Measurements from ENCODE around the gene PHC2. TPM values are rescaled to one million over a fixed set of nuclear protein-coding genes. Genes with fewer than 3 reads are reported as not detected.

The PHC2 gene
- total and polyA plus RNA-seq, 9 of the 15 experiments (the other 6 are each of a cell fraction or from before 2014, with no cell fraction given): 3.1 to 67.6 (median 34.6) TPM

- TF ChIP-seq ZBTB26 (CRISPR knock-in tag; IDR thresholded peaks at IDR 0.05): no peak
- no peak for TF ChIP-seq PRDM10 (IDR thresholded peaks at IDR 0.05; ENCODE audit: partially characterized antibody)
- TF ChIP-seq JUN (IDR thresholded peaks at IDR 0.05; ENCODE audit: borderline replicate concordance, low read depth, low read length): 0 out of 2 replicates have a peak, but pooled peaks have one; percentile 52
- no peak for TF ChIP-seq JUN (CRISPR knock-in tag; IDR thresholded peaks at IDR 0.05; ENCODE audit: borderline replicate concordance)
- TF ChIP-seq ZNF436 (CRISPR knock-in tag; IDR thresholded peaks at IDR 0.05): no peak
- peak; percentile 89 for TF ChIP-seq TCF3 (CRISPR knock-in tag; IDR thresholded peaks at IDR 0.05)
- no peak for TF ChIP-seq ZNF445 (CRISPR knock-in tag; IDR thresholded peaks at IDR 0.05; ENCODE audit: low read depth)
- no peak for TF ChIP-seq CEBPG (CRISPR knock-in tag; IDR thresholded peaks at IDR 0.05)
- TF ChIP-seq CEBPG (tag; conservative IDR thresholded peaks at IDR 0.05 in 1 of 2, IDR thresholded peaks at IDR 0.05 in 1 of 2): no peak
- no peak for TF ChIP-seq JUNB (CRISPR knock-in tag; conservative IDR thresholded peaks at IDR 0.05)
- TF ChIP-seq ELF1 (tag; IDR thresholded peaks at IDR 0.05): peak; percentile 69
- TF ChIP-seq MAFF (IDR thresholded peaks at IDR 0.05; ENCODE audit: low read length): no peak
- TF ChIP-seq TARDBP (IDR thresholded peaks at IDR 0.05): no peak
- TF ChIP-seq UBTF (IDR thresholded peaks at IDR 0.05; ENCODE audit: borderline replicate concordance in 1 of 2, low read depth in 2 of 2, low read length in 2 of 2): peak in 1 of 2 experiments; percentile 77; a peak in 1 of 4 replicates
- TF ChIP-seq ERF (CRISPR knock-in tag; IDR thresholded peaks at IDR 0.05): no peak
- no peak for TF ChIP-seq TCF7L2 (IDR thresholded peaks at IDR 0.05; ENCODE audit: low read depth, low read length)
- TF ChIP-seq ZNF316 (IDR thresholded peaks at IDR 0.05): no peak
- TF ChIP-seq NFIX (CRISPR knock-in tag; IDR thresholded peaks at IDR 0.05; ENCODE audit: low read depth): no peak
- TF ChIP-seq ZNF75A (CRISPR knock-in tag; IDR thresholded peaks at IDR 0.05): 0 out of 2 replicates have a peak, but pooled peaks have one; percentile 5
- TF ChIP-seq ZNF174 (CRISPR knock-in tag; IDR thresholded peaks at IDR 0.05): no peak
- TF ChIP-seq THRAP3 (IDR thresholded peaks at IDR 0.05; ENCODE audit: borderline replicate concordance): no peak
- TF ChIP-seq ZNF140 (CRISPR knock-in tag; IDR thresholded peaks at IDR 0.05): no peak
Measured at GRCh38 chr1:33396188-33397124, 34.4 kb downstream of the PHC2 start (continued).

All from K562 (cell line).